NCI-H187 treated with DMSO at 0.1 percent for 48 hours (cell line): ENCODE data around the gene F10.

ENCODE experiments used
- DNase-seq: peaks from one replicate; lab custom pipeline; 2025; lab: John Stamatoyannopoulos, UW

F10 gene

GRCh38 chr13:113138792-113139551 is 16.4 kb downstream of the F10 start:
- no peak for DNase-seq

GRCh38 chr13:113139577-113139976 is 17.0 kb downstream of the F10 start:
- no peak for DNase-seq

- DNase-seq, result no peak
These were observed 18.3 kb downstream of the F10 start for GRCh38 chr13:113140677-113141600.

DNA sequence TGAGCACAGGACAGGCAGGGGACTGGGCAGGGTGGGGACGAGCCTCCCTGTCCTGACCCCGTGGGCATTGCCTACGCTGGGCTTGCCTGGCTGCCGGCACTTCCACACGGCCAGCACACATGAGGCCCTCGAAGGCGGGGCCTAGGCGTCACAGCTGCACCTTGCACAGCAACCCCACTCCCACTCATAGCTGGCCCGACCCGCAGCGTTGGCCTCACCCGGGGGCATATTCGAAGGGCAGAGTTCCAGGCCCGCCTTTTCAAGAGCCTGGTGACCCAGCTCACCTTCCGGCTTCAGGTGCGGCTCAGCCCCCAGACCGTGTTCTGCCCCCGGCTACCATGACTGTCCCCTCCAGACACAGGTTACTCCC is 19.0 kb downstream of the F10 start:
- no peak for DNase-seq

- no peak for DNase-seq
These were observed 20.3 kb downstream of the F10 start for GRCh38 chr13:113142876-113143275.

DNA sequence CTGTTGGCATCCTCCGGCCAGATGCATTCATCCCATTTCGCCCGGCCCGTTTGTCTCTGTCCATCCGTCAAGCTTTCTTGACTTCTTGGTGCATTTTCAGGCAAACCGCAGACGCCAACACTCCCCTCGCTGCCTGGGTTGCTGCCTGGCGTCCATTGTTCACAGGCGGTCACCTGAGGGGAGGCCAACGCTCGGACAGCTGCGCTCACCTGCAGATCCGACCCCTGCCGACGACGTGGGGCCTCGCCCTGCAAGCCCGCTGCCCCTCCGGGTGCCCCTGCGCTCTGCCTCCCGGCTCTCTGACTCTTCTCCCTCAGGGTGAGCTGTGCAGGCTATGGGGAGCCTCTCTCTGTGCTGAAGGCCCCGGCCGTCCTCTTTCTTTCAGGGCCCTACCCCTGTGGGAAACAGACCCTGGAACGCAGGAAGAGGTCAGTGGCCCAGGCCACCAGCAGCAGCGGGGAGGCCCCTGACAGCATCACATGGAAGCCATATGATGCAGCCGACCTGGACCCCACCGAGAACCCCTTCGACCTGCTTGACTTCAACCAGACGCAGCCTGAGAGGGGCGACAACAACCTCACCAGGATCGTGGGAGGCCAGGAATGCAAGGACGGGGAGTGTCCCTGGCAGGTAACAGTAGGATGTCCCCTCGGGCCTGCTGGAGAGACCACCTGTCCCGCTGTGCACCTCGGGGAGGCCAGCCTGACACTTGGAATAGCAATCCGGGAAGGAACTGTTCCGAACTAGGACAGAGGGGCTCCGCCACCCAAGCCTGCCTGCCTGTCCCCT is 21.1 kb downstream of the F10 start:
- DNase-seq, result no peak

DNA sequence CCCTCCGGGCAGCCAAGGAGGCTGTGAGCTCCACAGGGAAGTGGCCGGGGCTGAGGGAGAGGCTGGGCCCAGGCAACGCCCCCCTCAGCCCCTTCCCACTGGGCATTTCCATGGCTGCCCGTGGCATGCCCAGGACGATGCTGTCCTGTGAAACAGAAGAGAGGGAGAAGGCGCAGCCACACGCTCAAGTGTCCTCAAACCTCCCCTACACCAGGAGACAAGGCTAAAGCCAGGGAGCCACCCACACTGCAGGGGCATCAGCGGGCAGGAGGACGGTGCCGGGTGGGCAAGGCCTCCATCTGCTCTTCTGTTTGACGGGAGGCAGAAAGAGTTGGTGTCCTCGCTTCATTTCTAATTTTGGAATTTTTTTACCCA is 21.6 kb downstream of the F10 start:
- DNase-seq, result no peak

DNA sequence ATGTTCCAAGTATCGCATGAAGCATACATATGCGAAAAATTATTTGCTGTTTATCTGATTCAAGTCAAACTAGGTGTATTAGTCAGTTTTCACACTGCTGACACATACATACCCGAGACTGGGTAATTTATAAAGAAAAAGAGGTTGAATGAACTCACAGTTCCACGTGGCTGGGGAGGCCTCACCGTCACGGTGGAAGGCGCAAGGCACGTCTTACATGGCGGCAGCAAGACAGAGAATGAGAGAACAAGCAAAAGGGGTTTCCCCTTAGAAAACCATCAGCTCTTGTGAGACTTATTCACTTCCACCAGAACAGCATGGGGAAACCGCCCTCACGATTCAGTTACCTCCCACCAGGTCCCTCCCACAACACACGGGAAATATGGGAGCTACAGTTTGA is 22.9 kb downstream of the F10 start:
- no peak for DNase-seq

DNA sequence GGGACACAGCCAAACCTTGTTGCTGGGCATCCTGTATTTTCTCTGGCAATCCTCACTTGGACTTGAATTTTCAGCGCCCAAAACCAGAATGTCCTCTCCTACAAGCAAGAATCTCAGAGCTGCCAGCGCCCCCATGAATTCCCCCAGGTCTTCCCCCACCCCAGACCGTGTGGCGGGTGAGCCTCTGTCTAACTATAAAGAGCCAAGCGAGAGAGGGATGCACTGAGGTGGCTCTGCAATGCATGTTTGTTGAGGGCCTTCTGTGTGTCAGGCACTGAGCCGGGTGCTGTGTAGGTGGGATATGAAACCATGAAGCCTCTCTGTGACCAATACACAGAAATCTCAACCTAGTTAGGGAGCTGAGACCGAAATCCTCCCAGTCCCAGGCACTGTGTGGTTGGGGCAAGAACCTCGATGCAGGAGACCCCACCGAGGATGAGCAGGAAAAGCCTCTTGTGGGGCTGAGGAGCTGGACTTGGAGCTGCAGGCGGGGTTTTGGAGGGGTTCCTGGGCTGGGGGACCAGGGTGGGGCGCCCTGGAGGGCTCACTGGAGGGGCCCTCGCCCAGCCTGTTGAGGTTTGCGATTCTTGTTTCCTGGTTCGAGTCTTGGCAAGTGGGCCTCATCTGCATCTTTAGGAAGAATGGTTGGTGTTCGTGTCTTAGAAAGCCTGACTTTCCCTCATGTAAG is 23.5 kb downstream of the F10 start:
- DNase-seq, result no peak

- DNase-seq, result no peak
These were observed 24.2 kb downstream of the F10 start for GRCh38 chr13:113146750-113147149.

- DNase-seq, result no peak
These were observed 24.6 kb downstream of the F10 start for GRCh38 chr13:113147206-113147605.

- DNase-seq, result no peak
These were observed 25.8 kb downstream of the F10 start for GRCh38 chr13:113148407-113148806.

DNA sequence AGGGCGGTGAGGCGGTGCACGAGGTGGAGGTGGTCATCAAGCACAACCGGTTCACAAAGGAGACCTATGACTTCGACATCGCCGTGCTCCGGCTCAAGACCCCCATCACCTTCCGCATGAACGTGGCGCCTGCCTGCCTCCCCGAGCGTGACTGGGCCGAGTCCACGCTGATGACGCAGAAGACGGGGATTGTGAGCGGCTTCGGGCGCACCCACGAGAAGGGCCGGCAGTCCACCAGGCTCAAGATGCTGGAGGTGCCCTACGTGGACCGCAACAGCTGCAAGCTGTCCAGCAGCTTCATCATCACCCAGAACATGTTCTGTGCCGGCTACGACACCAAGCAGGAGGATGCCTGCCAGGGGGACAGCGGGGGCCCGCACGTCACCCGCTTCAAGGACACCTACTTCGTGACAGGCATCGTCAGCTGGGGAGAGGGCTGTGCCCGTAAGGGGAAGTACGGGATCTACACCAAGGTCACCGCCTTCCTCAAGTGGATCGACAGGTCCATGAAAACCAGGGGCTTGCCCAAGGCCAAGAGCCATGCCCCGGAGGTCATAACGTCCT is 26.4 kb downstream of the F10 start:
- no peak for DNase-seq

- no peak for DNase-seq
These were observed 27.3 kb downstream of the F10 start for GRCh38 chr13:113149711-113150549.

GRCh38 chr13:113150550-113151365 is 28.2 kb downstream of the F10 start:
- no peak for DNase-seq

DNA sequence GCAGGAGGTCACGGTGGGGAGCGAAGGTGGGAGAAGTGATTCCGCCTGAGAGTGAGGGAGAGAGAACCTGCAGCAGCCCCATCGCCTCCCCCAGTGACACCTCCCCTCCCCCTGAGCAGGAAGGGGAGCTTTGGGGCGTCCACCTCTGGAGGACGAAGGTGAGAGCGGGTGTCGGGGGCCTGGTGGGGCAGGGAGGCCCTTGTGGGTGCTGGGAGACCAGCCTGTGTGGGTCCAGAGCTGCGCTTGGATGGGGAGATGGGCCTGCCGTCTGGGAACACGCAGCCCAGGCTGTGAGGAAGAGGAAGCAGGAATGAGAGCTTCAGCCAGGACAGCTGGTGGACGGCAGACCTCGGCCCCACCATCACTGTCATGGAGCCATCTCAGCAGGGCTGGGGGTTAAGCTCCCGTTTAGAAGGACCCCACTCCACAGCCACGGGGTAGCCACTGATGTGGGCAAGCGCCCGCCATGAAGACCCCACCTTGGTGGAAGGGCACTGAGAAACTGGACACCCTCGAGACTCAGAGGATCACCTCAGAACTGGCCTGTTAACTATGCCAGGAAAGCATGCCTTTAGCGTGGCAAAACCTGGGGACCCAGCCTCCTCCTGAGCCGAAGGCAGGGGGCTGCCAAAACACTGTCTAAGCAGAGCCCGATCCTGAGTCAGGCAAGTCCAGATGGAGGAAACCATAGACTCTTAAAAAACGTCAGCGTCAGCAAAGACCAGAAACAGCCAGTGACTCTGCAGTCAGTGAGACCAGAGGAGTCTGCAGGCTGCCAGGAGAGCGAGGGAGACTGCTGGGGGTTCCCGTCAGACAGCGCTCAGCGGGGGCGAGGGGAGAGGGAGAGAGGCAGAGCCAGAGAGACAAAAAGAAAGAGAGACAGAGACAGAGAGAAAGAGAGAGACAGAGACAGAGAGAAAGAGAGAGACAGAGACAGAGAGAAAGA is 29.4 kb downstream of the F10 start:
- DNase-seq, result no peak

GRCh38 chr13:113152691-113152983 is 30.0 kb downstream of the F10 start:
- no peak for DNase-seq

DNA sequence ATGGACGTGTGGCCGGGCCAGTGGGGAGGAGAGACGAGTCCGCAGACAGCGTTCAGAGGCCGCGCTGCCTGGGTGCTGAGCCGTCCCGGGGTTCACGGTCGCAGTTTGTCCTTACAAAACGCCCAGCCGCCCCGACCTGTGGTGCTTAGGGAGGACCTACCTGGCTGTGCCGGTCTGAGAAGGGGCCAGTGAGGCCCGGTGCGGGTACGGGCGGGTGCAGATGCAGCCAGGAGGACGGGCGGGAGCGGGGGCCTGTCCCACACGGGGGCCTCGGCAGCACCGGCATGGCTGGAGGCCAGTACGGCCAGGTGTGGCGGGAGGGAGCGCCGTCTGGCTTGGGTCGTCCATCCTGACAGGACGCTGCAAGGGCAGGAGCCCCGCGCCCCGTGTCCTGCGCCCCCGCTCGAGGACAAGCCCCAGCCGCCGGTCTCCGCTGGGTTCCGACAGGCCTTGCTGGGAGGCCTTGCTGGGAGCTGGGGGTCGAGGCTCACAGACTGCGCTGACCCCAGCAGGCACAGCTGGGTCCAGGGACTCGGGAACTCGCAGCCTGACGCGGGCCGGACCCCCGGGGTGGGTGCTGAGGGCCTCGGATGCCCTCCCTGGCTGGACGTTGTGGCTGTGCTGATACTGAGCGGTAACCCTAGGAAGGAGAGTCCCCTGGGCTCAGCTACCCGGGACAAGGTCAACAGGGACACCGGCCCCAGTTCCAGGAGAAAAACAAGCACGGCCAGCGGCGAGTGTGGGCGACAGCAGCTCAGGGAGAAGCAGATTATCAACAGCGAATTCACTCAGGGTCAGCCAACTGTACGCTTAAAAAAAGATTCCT is 30.6 kb downstream of the F10 start:
- no peak for DNase-seq
